ENCODE results near the gene PHOSPHO1.

DNA sequence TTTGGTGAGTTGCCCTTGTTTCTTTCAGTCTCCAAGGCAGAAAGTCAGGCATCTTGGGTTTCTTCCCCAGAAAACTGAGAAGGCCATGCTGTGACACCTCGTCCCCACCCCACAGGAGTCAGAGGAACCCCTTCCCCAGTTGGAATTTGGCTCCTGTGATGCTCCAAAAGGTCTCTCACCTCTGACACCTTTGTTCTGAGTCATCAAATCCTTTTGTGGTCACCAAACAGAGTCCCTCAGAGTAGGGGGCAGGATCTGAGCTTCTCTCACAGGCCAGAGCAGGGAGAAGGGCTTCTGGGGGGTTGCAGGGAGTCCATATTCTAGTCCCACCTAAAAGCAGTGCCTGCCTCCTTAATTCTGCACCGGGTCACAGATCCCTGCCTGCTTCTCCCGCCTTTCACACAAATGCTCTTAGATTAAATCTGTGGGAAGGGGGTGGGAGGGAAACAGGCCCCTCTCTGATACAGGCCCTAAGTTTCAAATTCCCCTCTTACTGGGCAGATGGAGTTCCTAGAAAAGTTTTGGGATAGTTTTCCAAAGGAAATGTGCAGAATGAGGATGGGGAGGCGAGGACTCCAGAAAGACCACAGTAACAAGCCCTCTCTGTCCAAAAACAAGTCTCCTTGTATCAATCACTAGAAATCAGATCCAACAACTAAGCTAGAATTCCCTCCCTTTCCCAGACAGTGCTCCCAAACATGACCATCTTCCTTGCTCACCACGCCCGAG is 1.3 kb downstream of the PHOSPHO1 start:
- TF ChIP-seq, protein P1, sequence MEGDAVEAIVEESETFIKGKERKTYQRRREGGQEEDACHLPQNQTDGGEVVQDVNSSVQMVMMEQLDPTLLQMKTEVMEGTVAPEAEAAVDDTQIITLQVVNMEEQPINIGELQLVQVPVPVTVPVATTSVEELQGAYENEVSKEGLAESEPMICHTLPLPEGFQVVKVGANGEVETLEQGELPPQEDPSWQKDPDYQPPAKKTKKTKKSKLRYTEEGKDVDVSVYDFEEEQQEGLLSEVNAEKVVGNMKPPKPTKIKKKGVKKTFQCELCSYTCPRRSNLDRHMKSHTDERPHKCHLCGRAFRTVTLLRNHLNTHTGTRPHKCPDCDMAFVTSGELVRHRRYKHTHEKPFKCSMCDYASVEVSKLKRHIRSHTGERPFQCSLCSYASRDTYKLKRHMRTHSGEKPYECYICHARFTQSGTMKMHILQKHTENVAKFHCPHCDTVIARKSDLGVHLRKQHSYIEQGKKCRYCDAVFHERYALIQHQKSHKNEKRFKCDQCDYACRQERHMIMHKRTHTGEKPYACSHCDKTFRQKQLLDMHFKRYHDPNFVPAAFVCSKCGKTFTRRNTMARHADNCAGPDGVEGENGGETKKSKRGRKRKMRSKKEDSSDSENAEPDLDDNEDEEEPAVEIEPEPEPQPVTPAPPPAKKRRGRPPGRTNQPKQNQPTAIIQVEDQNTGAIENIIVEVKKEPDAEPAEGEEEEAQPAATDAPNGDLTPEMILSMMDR (IDR thresholded peaks at IDR 0.05), result no peak
- no peak for TF ChIP-seq POLR2A (IDR thresholded peaks at IDR 0.05)

Measured in gastroesophageal sphincter (tissue), 3 donors.